Common myeloid progenitor, CD34-positive (primary cell): ENCODE measurements around the gene TMEM131.
"Not testable (repeated sequence)": the region's sequence is repeated elsewhere in the genome, so short reads cannot be mapped to it uniquely, and the experiment has no call there.

ENCODE experiments used
- CTCF ChIA-PET: fragments of 350-600 bp; sonication (Branson Sonifier 250); formaldehyde crosslinking; loops from one replicate; lab custom pipeline; 2021; ENCODE audit warnings: antibody characterized with exemption; lab: Charles Lee
- POLR2A ChIA-PET: fragments of 350-600 bp; sonication (Branson Sonifier 250); formaldehyde crosslinking; loops from one replicate; lab custom pipeline; 2021; ENCODE audit warnings: antibody characterized with exemption; lab: Charles Lee
- DNase-seq, 3 donors: peaks; one replicate each; pipeline versions ENCODE4 v3.0.0 to v3.0.0-alpha.2; 2013
- H3K27ac ChIP-seq, 2 experiments: 1 replicate in 1 of 2; 2 replicates in 1 of 2; pipeline ENCODE4 v1.7.0; 2013; ENCODE audit warnings: inconsistent platforms in 2 of 2, low read length in 2 of 2, mild to moderate bottlenecking in 2 of 2, low read depth in 1 of 2, moderate library complexity in 1 of 2; ENCODE audit not compliant: severe bottlenecking in 2 of 2, insufficient read depth in 1 of 2, poor library complexity in 1 of 2
- H3K27me3 ChIP-seq, 5 experiments: replicated peaks in 2 of 5; 1 replicate in 3 of 5; 2 replicates in 2 of 5; pipeline versions ENCODE4 v1.6.1 to v1.7.0; 2013; ENCODE audit warnings: low read length in 4 of 5, mild to moderate bottlenecking in 2 of 5, moderate library complexity in 2 of 5, inconsistent platforms in 1 of 5; ENCODE audit not compliant: insufficient read depth in 5 of 5, control insufficient read depth in 4 of 5
- H3K36me3 ChIP-seq, 4 experiments: 1 replicate in 2 of 4; 2 replicates in 2 of 4; pipeline versions ENCODE4 v1.6.1 to v1.7.0; 2013; ENCODE audit warnings: low read length in 3 of 4, control low read depth in 1 of 4, mild to moderate bottlenecking in 1 of 4; ENCODE audit not compliant: control insufficient read depth in 4 of 4, insufficient read depth in 4 of 4
- H3K4me1 ChIP-seq, 4 experiments: 1 replicate in 3 of 4; 2 replicates in 1 of 4; pipeline versions ENCODE4 v1.6.1 to v1.7.1; 2013; ENCODE audit warnings: low read length in 3 of 4, mild to moderate bottlenecking in 3 of 4, control low read depth in 1 of 4, inconsistent platforms in 1 of 4, moderate library complexity in 1 of 4; ENCODE audit not compliant: control insufficient read depth in 4 of 4, insufficient read depth in 4 of 4; ENCODE audit errors: control extremely low read depth in 1 of 4
- H3K4me3 ChIP-seq, 7 experiments: 1 replicate in 4 of 7; 2 replicates in 3 of 7; pipeline versions ENCODE4 v1.5.1 to v1.7.0; 2013; ENCODE audit warnings: mild to moderate bottlenecking in 7 of 7, low read length in 6 of 7, moderate library complexity in 6 of 7, inconsistent platforms in 2 of 7, low read depth in 2 of 7, control low read depth in 1 of 7; ENCODE audit not compliant: insufficient read depth in 4 of 7, control insufficient read depth in 1 of 7; ENCODE audit errors: extremely low read depth in 1 of 7
- H3K9me3 ChIP-seq, 5 experiments: 1 replicate in 4 of 5; 2 replicates in 1 of 5; pipeline versions ENCODE4 v1.6.1 to v1.7.1; 2013; ENCODE audit warnings: low read length in 4 of 5, mild to moderate bottlenecking in 2 of 5, inconsistent platforms in 1 of 5, low read depth in 1 of 5, moderate library complexity in 1 of 5; ENCODE audit not compliant: control insufficient read depth in 4 of 5, insufficient read depth in 2 of 5; ENCODE audit errors: control extremely low read depth in 1 of 5
- WGBS: methylation state at CpG from one replicate; pipeline ENCODE4 v1.1.5; 2013; ENCODE audit not compliant: insufficient coverage; 5-methylcytosine and 5-hydroxymethylcytosine counted together

The TMEM131 gene

GRCh38 chr2:97901862-97902261 is 93.9 kb downstream of the TMEM131 start:
- POLR2A ChIA-PET: no interaction called here
- Histone ChIP-seq H3K4me1 (no peaks in the 10 kb centered on the region), H3K9me3 (peaks cover 0 to 4% (median 0%) of the 10 kb centered on the region in 5 experiments), H3K36me3 (peaks cover 3 to 14% (median 9%) of the 10 kb centered on the region in 4 experiments), H3K27me3 (no peaks in the 10 kb centered on the region), H3K27ac (no peak overlapping the region), H3K4me3 (no peak overlapping the region)
- DNase-seq: no peak
- CTCF ChIA-PET: no interaction called here

- Histone ChIP-seq H3K27ac (no peak overlapping the region), H3K4me3 (no peak overlapping the region), H3K27me3 (no peaks in the 10 kb centered on the region), H3K9me3 (peaks cover 0 to 4% (median 0%) of the 10 kb centered on the region in 5 experiments), H3K36me3 (peaks cover 3 to 5% (median 3%) of the 10 kb centered on the region in 4 experiments), H3K4me1 (no peaks in the 10 kb centered on the region)
- no peak for DNase-seq
- 40% methylated on average over 1 of the region's 2 CpGs for WGBS
- ChIA-PET CTCF (no interaction called here), POLR2A (no interaction called here)
These were observed 94.9 kb downstream of the TMEM131 start for GRCh38 chr2:97900806-97901205.

- H3K36me3 ChIP-seq, POLR2A ChIA-PET, H3K27ac ChIP-seq, H3K27me3 ChIP-seq, H3K4me1 ChIP-seq, H3K9me3 ChIP-seq, H3K4me3 ChIP-seq, DNase-seq: not testable (repeated sequence)
- no CpG with 5 or more reads among the region's 4 CpGs for WGBS
- CTCF ChIA-PET: interaction anchor here (1.2 kb wide), 1 partner anchor 23 kb away, joined by 3 read pairs; no protein-coding TSS in a partner anchor
These were observed 102.7 kb downstream of the TMEM131 start for GRCh38 chr2:97893042-97893441.

GRCh38 chr2:97891611-97892010 is 104.1 kb downstream of the TMEM131 start:
- CTCF ChIA-PET: no interaction called here
- Histone ChIP-seq H3K4me1 (no peaks in the 10 kb centered on the region), H3K4me3 (no peak overlapping the region), H3K27me3 (no peaks in the 10 kb centered on the region), H3K9me3 (peaks cover 2 to 9% (median 7%) of the 10 kb centered on the region in 5 experiments), H3K36me3 (peaks cover 8 to 20% (median 16%) of the 10 kb centered on the region in 4 experiments), H3K27ac (no peak overlapping the region)
- POLR2A ChIA-PET: no interaction called here
- DNase-seq: no peak

- no CpG with 5 or more reads among the region's 2 CpGs for WGBS
- H3K36me3 ChIP-seq: peaks cover 19 to 36% (median 22%) of the 10 kb centered on the region in 4 experiments
These were observed 106.6 kb downstream of the TMEM131 start for GRCh38 chr2:97889156-97889555.

GRCh38 chr2:97885841-97886240 is 109.9 kb downstream of the TMEM131 start:
- Histone ChIP-seq H3K4me1 (no peaks in the 10 kb centered on the region), H3K9me3 (peaks cover 12 to 33% (median 15%) of the 10 kb centered on the region in 5 experiments), H3K4me3 (no peak overlapping the region), H3K36me3 (peaks cover 19 to 36% (median 22%) of the 10 kb centered on the region in 4 experiments), H3K27me3 (no peaks in the 10 kb centered on the region), H3K27ac (no peak overlapping the region)
- peak in 2 of 3 donors; percentile 26 to 37 for DNase-seq
- ChIA-PET CTCF (no interaction called here), POLR2A (no interaction called here)

More at GRCh38 chr2:97889156-97889555, 106.6 kb downstream of the TMEM131 start:
- ChIA-PET POLR2A (no interaction called here), CTCF (interaction anchor here (1.2 kb wide), 1 partner anchor 27 kb away, joined by 3 read pairs; no protein-coding TSS in a partner anchor)
- H3K27ac ChIP-seq: no peak overlapping the region
- DNase-seq: no peak
- H3K4me3 ChIP-seq: no peak overlapping the region
- H3K4me1 ChIP-seq: no peaks in the 10 kb centered on the region
- H3K9me3 ChIP-seq: peaks cover 12 to 31% (median 15%) of the 10 kb centered on the region in 5 experiments
- no peaks in the 10 kb centered on the region for H3K27me3 ChIP-seq

- H3K9me3 ChIP-seq: peaks cover 0 to 20% (median 1%) of the 10 kb centered on the region in 5 experiments
- CTCF ChIA-PET: no interaction called here
- H3K4me1 ChIP-seq: no peaks in the 10 kb centered on the region
- no peak for DNase-seq
- H3K27ac ChIP-seq: no peak overlapping the region
- no peak overlapping the region for H3K4me3 ChIP-seq
- WGBS: 86% methylated on average over 2 of the region's 2 CpGs
- POLR2A ChIA-PET: no interaction called here
- H3K36me3 ChIP-seq: peaks cover 3 to 7% (median 4%) of the 10 kb centered on the region in 4 experiments
- no peaks in the 10 kb centered on the region for H3K27me3 ChIP-seq
These were observed 115.4 kb downstream of the TMEM131 start for GRCh38 chr2:97880334-97880733.
